ENCODE measurements around the gene ERBB4.

The ERBB4 gene

GRCh38 chr2:211623096-211623495 is 915.5 kb downstream of the ERBB4 start:
- no peak overlapping the region for H3K27ac ChIP-seq
- TF ChIP-seq, protein P1, sequence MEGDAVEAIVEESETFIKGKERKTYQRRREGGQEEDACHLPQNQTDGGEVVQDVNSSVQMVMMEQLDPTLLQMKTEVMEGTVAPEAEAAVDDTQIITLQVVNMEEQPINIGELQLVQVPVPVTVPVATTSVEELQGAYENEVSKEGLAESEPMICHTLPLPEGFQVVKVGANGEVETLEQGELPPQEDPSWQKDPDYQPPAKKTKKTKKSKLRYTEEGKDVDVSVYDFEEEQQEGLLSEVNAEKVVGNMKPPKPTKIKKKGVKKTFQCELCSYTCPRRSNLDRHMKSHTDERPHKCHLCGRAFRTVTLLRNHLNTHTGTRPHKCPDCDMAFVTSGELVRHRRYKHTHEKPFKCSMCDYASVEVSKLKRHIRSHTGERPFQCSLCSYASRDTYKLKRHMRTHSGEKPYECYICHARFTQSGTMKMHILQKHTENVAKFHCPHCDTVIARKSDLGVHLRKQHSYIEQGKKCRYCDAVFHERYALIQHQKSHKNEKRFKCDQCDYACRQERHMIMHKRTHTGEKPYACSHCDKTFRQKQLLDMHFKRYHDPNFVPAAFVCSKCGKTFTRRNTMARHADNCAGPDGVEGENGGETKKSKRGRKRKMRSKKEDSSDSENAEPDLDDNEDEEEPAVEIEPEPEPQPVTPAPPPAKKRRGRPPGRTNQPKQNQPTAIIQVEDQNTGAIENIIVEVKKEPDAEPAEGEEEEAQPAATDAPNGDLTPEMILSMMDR (IDR thresholded peaks at IDR 0.05): no peak
- TF ChIP-seq ZFX (IDR thresholded peaks at IDR 0.05; ENCODE audit: borderline replicate concordance): no peak

DNA sequence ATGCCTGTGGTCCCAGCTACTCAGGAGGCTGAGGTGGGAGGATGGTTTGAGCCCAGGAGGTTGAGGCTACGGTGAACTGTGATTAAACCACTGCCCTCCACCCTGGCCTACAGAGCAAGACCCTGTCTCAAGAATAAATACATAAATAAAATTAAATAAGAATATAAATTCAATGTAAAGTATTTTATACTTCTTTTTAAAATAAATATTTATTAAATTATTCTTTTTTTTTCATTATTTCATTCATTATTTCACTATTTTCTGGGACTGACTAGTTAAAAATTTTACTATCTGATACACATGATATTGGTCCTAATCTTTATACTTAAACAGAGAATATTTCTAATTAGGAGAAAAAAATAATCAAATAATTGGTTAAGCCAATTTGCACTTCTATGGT is 917.6 kb downstream of the ERBB4 start:
- TF ChIP-seq ZFX (IDR thresholded peaks at IDR 0.05; ENCODE audit: borderline replicate concordance): no peak
- TF ChIP-seq, protein P1 (IDR thresholded peaks at IDR 0.05): no peak
- no peak overlapping the region for H3K27ac ChIP-seq

- H3K27ac ChIP-seq: no peak overlapping the region
- TF ChIP-seq, protein P1 (IDR thresholded peaks at IDR 0.05): no peak
- TF ChIP-seq ZFX (IDR thresholded peaks at IDR 0.05; ENCODE audit: borderline replicate concordance): no peak
Measured at GRCh38 chr2:211617803-211618202, 920.8 kb downstream of the ERBB4 start.

- H3K27ac ChIP-seq: no peak overlapping the region
- no peak for TF ChIP-seq ZFX (IDR thresholded peaks at IDR 0.05; ENCODE audit: borderline replicate concordance)
- TF ChIP-seq, protein P1 (IDR thresholded peaks at IDR 0.05): no peak
Measured at GRCh38 chr2:211611621-211612020, 927.0 kb downstream of the ERBB4 start.

DNA sequence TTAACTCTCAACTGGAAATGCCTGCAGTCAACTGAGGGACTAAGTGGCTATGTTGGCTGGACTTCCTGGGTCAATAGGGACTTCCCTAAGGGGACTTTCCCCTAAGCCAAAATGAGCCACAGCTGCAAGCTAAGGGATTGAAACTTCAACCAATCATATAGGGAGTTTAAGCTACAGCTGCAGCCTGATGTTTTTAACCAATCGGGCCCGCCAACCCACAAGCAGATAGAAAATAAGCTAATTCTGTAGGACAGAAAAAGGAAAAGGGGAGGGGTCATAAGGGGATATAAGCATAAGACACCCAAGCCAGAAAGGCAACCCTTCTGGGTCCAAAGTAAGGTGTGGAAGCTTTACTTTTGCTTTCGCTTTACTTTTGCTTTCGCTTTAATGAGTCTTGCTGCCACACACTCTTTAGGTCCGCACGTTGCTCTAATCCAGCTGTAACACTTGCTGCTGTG is 927.5 kb downstream of the ERBB4 start:
- no peak overlapping the region for H3K27ac ChIP-seq
- TF ChIP-seq ZFX (IDR thresholded peaks at IDR 0.05; ENCODE audit: borderline replicate concordance): no peak
- TF ChIP-seq, protein P1 (IDR thresholded peaks at IDR 0.05): no peak

- H3K27ac ChIP-seq: no peak overlapping the region
- TF ChIP-seq, protein P1 (IDR thresholded peaks at IDR 0.05): no peak
- no peak for TF ChIP-seq ZFX (IDR thresholded peaks at IDR 0.05; ENCODE audit: borderline replicate concordance)
Measured at GRCh38 chr2:211609127-211609526, 929.5 kb downstream of the ERBB4 start.

DNA sequence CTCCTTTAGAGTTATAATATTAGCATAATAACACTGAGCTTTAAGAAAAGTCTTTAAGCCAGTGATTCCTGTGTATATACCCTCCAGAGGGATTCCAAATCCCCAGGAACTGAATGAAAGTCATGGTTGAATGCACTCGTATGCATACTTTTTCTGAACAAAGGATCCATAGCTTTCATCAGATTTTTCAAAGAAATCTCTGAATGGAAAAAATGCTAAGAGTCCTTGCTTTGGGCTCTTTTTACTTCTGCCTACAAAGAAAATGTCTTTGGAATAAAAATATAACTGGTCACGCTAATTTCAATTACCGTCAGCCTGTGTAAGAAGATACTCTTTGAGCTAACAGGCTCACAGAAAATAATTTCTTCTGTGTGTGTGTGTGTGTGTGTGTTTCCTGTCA is 939.5 kb downstream of the ERBB4 start:
- no peak overlapping the region for H3K27ac ChIP-seq
- no peak for TF ChIP-seq ZFX (IDR thresholded peaks at IDR 0.05; ENCODE audit: borderline replicate concordance)
- TF ChIP-seq, protein P1 (IDR thresholded peaks at IDR 0.05): no peak

Data from 22Rv1 (cell line).